Stimulated activated CD4-positive, alpha-beta T cell treated with anti-CD3 and anti-CD28 coated beads, Interleukin-1b, Interleukin-23, amount 100 ng/mL, for 48 hours (primary cell): ENCODE data around the gene OR51V1.
"Not testable (repeated sequence)": the region's sequence is repeated elsewhere in the genome, so short reads cannot be mapped to it uniquely, and the experiment has no call there.

ENCODE experiments used
- DNase-seq: peaks from one replicate; pipeline ENCODE4 v3.0.0-alpha.2; 2020

The OR51V1 gene, protein sequence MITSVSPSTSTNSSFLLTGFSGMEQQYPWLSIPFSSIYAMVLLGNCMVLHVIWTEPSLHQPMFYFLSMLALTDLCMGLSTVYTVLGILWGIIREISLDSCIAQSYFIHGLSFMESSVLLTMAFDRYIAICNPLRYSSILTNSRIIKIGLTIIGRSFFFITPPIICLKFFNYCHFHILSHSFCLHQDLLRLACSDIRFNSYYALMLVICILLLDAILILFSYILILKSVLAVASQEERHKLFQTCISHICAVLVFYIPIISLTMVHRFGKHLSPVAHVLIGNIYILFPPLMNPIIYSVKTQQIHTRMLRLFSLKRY

DNA sequence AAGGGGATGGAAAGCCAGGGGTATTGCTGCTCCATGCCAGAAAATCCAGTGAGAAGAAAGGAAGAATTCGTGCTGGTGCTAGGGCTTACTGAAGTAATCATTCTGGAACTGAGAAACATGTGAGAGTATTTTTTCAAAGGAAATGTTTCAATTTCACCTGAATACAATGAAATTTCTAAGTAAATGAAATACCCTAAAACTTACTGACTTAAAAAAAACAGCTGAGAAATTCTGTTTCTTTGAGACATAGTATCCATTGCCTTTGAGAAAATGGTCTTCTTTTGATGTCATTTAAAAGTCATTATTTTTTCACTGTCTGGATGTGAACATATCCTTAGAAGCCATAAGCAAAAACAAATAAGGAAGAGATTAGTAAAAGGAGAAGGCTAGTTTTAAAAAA is at the start of gene OR51V1:
Gene OR51V1 (minus strand): TSS at position 101 of the 400 bp plus-strand sequence. CDS start 0 bp downstream, at position 101.
- DNase-seq: no peak

DNA sequence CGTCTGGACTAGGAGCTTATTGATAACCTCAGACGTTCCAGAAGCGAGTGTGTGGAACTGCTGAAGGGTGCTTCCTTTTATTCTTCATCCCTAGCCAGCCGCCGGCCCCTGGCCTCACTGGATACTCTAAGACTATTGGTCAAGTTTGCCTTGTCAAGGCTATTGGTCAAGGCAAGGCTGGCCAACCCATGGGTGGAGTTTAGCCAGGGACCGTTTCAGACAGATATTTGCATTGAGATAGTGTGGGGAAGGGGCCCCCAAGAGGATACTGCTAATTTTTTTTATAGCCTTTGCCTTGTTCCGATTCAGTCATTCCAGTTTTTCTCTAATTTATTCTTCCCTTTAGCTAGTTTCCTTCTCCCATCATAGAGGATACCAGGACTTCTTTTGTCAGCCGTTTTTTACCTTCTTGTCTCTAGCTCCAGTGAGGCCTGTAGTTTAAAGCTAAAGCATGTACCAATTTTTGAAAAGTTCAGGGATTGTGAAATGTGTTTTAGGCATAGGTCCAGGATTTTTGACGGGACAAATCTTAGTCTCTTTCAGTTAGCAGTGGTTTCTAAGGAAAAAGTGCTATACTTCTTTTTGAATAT is 49.4 kb upstream of the OR51V1 start, which contains the start of gene HBG1:
Gene HBG1 (minus strand): TSS at position 51 of the 590 bp plus-strand sequence. CDS start 53 bp downstream, outside the sequence.
- not testable (repeated sequence) for DNase-seq

DNA sequence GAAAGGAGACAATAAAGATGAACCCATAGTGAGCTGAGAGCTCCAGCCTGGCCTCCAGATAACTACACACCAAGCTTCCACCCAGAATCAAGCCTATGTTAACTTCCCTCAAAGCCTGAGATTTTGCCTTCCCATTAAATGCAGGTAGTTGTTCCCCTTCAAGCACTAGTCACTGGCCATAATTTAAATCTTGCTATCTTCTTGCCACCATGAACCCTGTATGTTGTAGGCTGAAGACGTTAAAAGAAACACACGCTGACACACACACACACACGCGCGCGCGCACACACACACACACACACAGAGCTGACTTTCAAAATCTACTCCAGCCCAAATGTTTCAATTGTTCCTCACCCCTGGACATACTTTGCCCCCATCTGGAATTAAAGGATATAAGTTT is 48.0 kb upstream of the OR51V1 start:
- not testable (repeated sequence) for DNase-seq

DNA sequence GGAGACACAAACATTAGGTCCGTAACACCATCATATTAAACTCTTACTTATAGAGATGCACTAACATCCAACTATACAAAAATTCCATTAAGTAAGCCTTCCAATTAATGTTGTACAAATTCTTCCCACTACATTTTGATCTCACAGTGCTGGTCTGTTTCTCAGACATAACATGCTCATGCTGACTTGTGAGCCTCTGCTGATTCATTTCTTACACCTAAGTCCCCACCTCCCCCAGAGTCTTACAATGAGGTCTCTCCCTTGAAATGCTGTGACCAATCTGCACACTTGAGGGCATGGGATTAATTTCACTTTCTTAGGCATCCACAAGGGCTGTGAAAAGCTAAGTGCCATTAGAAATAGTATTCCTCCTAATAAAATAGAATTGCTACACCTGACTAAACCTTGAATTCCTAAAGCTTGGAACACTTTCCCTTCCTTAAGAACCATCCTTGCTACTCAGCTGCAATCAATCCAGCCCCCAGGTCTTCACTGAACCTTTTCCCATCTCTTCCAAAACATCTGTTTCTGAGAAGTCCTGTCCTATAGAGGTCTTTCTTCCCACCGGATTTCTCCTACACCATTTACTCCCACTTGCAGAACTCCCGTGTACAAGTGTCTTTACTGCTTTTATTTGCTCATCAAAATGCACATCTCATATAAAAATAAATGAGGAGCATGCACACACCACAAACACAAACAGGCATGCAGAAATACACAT is 47.1 kb upstream of the OR51V1 start:
- no peak for DNase-seq

DNA sequence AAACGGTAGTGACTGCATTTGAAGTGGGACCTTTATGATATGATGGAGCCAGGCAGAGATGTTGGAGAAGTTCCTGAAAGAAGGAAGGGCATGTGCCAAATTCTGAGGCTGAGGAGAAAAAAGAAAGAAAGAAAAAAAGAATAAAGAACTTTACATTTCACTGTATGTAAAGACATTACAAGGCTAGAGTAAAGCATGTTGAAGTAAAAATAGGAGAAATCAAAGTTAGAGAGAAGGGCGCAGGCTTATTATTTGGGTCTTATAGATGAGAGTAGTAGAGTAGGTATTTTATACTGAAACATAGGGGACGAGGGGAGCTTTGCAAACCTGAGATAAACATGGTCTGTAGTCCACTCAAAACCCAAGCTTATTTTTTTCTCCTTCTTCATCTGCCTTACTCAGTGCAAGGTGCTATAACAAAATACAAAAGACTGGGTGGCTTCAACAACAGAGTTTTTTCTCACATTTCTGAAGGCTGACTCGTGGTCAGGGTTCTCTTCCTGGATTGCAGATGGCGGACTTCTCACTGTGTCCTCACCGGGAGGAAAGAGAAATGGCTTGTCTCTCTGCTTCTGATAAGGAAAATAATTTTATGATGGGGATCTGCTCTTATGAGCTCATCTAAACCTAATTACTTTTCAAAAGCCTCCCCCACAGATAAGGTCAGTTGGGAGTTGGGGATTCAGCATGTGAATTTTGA is 46.4 kb upstream of the OR51V1 start:
- DNase-seq: no peak

DNA sequence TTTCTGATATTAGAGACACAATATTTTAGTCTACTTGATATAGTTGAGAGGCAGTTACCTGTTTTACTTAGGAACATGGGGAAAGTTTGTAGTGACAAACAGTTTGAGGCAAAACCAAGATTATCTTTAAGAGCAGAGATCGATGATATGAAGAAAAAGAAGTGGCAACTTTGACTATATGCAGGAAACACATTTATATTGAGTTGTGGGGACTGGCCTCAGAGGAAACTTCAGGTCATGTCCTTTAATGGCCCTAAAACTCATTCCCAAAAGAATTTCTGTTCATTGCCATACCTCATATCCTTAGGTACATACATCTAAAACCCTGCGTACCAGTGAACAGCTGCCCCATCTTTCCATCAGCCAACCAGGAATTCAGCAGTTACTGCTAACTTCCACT is 44.7 kb upstream of the OR51V1 start:
- no peak for DNase-seq

DNA sequence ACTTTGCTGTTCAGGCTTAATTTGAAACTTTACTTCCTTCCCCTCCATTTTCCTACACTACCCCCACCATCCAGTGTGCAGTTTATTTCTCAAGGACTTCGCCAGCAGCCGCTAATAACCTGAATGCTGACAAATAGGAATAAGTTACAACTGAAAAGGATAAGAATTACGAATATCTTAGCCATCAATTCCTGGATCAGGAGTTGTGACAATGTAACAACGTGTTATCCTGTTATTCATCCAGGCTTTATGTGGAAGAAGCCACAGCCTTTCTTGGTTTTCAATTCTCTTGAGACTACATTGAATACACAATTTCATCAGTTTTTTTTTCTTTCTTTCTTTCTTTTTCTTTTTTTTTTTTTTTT is 43.3 kb upstream of the OR51V1 start:
- no peak for DNase-seq

DNA sequence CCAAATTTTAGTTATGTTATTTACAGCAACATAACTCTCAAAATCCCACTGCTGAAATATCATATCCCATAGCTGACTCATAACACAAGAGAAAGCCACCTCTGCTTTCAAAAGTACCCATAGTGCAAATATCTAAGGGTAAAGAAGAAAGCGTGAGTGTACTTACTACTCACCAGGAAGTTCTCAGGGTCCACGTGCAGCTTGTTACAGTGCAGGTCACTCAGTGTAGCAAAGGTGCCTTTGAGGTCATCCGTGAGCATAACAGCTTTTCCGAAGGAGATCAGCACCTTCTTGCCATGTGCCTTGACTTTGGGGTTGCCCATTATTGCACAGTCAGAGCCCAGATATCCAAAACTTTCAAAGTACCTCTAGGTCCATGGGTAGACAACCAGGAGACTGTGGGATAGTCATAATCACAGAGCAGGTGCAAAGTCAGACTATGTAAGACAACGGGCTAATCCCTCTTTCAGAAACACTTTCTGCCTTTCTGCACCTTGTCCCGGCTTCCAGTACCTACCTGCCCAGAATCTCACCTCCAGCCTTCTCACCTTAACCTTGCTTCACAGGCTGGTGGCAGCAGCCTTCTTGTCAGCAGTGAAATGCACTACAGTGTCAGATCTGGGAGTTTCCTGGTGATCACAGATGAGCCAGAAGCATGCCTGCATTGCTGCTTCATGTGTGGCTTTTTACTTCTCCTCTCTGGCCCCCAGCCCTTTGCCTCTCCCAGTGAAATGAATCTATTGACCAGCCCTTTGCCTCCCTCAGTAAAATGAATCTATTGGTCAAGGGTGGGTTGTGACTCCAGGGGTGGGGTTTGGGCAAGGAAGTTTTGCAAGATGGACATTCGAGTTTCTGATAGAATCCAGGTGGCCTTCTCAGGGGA is 42.7 kb upstream of the OR51V1 start:
- DNase-seq: no peak

DNA sequence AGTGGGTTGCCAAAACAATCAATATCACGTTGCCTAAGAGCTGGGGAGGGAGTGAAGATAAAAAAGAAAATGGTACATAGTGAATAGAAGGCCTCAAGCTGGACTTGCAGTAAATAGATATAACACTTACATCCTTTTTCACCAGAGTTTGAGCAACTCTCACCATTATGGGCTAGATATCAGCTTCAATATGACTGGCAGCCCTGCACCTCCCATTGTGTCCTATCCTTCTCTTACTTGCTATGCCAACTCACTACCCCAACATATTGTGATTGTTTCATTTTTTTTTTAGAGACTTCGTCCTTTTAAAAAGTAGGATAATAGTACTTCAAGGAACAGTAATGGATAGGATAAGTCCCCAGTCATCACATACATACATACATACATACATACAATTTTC is 41.7 kb upstream of the OR51V1 start:
- no peak for DNase-seq

DNA sequence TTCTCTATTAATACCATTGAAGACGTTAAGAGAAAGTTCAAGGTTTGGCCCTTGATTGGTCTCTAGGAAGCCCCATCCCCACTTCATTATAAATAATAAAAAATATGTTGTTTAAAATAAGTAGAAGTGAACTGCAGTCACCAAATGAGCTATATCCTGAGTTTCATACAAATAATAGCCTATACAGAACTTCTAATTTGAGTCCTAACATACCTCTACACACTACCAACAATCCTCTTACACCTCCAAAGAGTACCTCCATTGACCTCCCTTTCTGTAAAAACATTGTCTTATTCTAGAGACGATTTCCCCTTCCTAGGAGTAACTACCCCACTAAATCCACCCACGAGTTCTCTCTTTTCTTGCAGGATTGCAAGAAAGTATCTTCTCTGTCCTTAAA is 41.0 kb upstream of the OR51V1 start:
- DNase-seq: no peak

DNA sequence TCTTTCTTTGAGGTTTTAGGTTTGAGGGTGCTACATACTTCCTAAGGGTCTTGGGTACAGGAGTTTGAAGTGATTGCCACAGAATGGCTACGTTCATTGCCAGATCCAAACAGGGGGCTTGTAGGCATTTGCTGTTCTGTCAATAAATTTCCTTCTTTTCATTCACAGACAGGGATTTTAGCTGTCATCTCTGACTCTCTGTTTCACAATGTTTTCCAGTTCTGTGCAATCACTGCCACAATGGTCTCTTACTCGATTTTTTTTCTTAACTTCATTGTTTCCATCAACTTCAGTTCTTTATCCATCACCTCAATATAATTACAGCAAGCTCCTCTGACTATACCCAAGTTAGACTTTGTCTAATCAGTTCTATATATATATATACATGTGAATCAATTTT is 40.0 kb upstream of the OR51V1 start:
- DNase-seq: no peak

DNA sequence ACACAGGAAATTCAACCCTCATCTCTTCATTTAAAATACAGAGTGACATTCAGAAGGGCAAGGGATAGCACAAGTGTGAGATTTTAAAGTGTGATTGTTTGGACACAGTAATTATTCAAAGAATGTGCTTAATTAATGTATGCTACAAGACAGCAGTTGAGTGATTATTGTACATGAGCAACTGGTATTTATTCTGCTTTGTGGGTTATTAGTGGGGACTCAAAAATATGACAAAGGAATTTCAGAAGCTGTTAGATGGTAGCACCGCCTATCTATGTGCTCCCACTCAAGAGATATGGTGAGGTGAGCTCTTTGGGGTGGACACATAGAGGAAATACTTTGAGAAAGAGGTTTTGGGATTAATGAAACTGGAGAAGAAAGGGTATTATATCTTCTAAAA is 39.6 kb upstream of the OR51V1 start:
- DNase-seq: no peak

DNA sequence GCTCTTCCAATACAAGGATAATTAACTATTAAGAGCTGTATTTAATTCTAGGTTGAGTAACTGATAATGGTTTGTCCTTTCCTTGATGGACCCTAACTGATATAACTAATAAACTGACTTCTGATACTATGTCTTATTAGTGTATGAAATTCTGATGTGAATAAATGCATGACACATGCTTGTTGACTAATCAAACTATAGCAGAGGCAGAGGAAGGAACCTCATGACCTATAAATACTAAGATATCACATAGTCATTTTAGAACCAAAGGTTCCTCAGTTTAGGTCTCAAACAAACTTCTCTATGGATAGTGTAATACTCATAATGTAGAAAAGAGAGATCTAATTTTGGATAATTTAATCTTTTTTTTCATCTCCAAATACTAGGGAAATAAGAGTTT is 38.6 kb upstream of the OR51V1 start:
- DNase-seq: no peak

DNA sequence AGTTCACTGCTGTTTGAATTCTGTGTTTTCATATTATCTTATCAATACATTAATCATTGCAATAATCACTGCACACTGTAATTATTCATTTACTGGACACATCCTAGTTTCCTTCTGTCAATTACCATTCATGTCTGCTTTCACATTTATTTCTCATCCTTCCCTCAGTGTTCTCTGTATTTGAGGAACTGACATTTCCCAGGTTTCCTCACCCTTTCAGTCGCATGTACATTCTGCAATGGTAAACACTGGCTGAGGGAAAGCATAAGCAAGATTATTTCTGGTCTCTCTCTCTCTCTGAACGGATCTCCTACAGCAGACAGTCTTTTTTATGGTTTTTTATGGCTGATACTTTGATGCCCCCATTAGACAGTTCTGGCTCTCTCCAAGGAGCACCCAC is 38.0 kb upstream of the OR51V1 start:
- DNase-seq: no peak

DNA sequence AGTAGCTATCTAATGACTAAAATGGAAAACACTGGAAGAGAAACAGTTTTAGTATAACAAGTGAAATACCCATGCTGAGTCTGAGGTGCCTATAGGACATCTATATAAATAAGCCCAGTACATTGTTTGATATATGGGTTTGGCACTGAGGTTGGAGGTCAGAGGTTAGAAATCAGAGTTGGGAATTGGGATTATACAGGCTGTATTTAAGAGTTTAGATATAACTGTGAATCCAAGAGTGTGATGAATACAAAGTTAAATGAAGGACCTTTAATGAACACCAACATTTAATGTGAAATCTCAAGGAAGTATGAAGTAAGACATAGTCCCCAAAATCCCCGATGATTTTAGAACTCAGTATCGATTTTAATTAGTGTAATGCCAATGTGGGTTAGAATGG is 36.9 kb upstream of the OR51V1 start:
- no peak for DNase-seq

DNA sequence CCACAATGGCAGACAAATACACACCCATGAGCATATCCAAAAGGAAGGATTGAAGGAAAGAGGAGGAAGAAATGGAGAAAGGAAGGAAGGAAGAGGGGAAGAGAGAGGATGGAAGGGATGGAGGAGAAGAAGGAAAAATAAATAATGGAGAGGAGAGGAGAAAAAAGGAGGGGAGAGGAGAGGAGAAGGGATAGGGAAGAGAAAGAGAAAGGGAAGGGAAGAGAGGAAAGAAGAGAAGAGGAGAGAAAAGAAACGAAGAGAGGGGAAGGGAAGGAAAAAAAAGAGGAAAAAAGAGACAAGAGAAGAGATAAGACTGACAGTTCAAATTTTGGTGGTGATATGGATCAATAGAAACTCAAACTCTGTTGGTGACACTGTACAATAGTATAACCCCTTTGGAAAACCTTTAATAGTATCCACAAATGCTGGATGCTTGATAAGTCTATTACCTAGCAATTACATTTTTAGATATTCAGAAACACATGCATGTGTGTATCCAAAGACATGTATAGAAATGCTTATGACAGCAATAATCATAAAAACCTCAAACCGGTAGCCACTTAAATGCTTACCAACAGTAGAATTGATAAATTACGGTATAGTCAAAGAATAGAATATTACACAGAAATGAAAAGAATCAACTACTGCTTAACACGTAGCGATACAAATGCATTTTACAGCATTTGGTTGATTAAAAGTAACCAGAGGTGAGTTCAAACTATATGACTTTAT is 35.0 kb upstream of the OR51V1 start:
- no peak for DNase-seq

DNA sequence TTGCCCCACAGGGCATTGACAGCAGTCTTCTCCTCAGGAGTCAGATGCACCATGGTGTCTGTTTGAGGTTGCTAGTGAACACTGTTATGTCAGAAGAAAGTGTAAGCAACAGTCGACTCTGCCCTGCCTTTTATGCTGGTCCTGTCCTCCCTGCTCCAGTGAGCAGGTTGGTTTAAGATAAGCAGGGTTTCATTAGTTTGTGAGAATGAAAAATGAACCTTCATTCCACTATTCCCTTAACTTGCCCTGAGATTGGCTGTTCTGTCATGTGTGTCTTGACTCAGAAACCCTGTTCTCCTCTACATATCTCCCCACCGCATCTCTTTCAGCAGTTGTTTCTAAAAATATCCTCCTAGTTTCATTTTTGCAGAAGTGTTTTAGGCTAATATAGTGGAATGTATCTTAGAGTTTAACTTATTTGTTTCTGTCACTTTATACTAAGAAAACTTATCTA is 33.9 kb upstream of the OR51V1 start, which contains the start of gene HBD:
Gene HBD (minus strand): TSS at position 103 of the 454 bp plus-strand sequence. CDS start 50 bp downstream, at position 53.
- DNase-seq: no peak

DNA sequence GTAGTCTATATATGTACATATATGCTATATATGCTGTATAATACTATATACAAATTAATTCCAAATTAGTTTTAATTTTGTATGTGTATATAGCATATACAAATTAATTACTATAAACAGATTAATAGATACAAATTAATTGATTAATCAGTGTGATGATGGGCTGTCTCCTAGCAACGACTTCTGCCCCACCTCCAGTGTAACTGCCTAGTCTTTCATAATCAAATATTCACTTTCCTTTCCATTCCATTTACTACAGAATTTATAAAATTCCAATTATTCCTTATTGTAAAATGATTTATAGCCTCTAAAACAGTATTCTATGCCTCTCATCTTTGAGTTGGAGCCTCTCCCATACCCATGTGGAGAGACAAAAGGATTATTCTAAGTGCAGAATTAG is 32.8 kb upstream of the OR51V1 start:
- DNase-seq: no peak

DNA sequence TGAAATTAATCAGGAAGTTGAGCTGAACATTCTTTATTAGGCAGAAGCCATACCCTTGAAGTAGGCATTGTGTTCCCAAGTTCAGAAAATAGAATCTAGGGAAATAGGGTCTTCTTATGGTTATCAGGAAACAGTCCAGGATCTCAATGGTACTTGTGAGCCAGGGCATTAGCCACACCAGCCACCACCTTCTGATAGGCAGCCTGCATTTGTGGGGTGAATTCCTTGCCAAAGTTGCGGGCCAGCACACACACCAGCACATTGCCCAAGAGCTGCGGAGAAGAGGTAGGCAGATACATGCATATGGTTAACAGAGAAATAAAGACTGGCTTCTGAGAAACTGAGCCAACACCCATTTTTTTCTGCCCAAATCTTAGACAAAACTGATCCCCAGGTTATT is 32.3 kb upstream of the OR51V1 start:
- DNase-seq: no peak

DNA sequence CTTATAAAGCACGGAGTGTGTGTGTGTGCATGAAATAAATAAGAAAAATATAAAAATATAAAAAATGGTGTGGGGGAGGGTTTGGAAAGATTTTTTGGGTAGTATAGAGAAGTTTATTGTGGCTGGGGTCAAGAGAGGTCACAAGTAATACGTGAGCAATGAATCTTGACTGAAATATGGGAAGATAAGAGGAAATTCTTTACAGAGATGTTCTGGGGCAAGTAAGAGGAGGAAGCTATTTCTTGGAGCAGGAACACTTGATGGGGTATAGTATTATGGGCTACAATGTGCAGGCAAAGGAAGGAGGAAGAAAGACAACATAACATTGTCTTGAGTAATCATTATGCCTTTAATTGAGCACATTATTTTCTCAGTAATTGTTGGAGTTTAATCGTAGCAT is 31.7 kb upstream of the OR51V1 start:
- no peak for DNase-seq

DNA sequence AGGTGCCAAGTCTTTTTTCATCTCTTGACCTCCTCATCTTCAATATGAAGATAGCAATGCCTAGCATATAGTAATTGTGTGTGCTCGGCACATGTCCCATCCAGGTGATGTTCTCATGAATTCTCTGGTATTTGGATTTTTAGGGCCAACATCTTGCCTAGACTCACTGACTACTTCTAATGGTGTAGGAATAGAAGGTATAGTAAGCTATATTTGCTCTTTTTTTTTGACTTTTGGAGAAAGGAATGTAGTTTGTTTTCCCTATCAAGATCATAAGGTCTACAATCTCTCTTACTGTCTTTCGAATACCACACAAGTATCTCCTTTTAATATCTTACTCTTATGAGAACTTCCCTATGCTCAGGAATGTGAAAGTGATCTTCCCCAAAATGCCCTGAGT is 30.6 kb upstream of the OR51V1 start:
- no peak for DNase-seq

DNA sequence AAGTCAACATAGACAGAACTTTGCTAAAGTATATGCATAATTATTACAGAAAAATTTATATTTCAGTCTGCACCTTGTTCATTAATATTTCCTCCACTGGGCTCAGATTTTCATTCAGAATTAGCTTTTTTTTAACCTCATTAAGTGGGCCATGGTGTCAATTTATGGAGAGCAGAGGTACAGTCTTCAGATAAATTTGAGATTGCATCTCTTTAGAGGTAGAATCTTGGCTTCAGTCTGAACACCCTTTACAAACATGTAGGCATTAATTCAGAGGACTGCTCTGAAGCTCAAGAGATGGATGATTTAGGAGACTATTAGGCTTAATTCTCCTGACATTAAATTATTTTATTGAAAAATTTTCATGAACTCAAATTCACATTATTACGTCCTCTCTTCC is 29.8 kb upstream of the OR51V1 start:
- no peak for DNase-seq
